Cortex of kidney (tissue), 1 donor: Measurements from ENCODE around the gene ASAP2.

Source experiments
- DNase-seq: peaks from one replicate; lab custom pipeline; 2025; lab: John Stamatoyannopoulos, UW

The ASAP2 gene

GRCh38 chr2:9297807-9298206 is 91.2 kb downstream of the ASAP2 start:
- DNase-seq, result no peak

GRCh38 chr2:9298583-9298982 is 92.0 kb downstream of the ASAP2 start:
- DNase-seq, result no peak

GRCh38 chr2:9299161-9300100 is 92.8 kb downstream of the ASAP2 start:
- DNase-seq, result no peak

- DNase-seq, result no peak
Observed at GRCh38 chr2:9300214-9300613, 93.6 kb downstream of the ASAP2 start.

- DNase-seq, result no peak
Observed at GRCh38 chr2:9300829-9301453, 94.3 kb downstream of the ASAP2 start.

- DNase-seq, result no peak
Observed at GRCh38 chr2:9302755-9303154, 96.1 kb downstream of the ASAP2 start.

- DNase-seq, result no peak
Observed at GRCh38 chr2:9303528-9304225, 97.1 kb downstream of the ASAP2 start.

GRCh38 chr2:9306911-9307310 is 100.3 kb downstream of the ASAP2 start:
- DNase-seq, result no peak

GRCh38 chr2:9307535-9307934 is 100.9 kb downstream of the ASAP2 start:
- DNase-seq, result no peak

GRCh38 chr2:9308186-9308955 is 101.8 kb downstream of the ASAP2 start:
- no peak for DNase-seq

GRCh38 chr2:9309147-9309546 is 102.5 kb downstream of the ASAP2 start:
- no peak for DNase-seq

- no peak for DNase-seq
Observed at GRCh38 chr2:9310377-9310776, 103.8 kb downstream of the ASAP2 start.

- no peak for DNase-seq
Observed at GRCh38 chr2:9310798-9311197, 104.2 kb downstream of the ASAP2 start.

GRCh38 chr2:9311488-9311887 is 104.9 kb downstream of the ASAP2 start:
- DNase-seq, result no peak

GRCh38 chr2:9312591-9312990 is 106.0 kb downstream of the ASAP2 start:
- no peak for DNase-seq

- no peak for DNase-seq
Observed at GRCh38 chr2:9313443-9313842, 106.8 kb downstream of the ASAP2 start.

GRCh38 chr2:9315280-9315847 is 108.8 kb downstream of the ASAP2 start:
- no peak for DNase-seq

- no peak for DNase-seq
Observed at GRCh38 chr2:9317559-9317958, 110.9 kb downstream of the ASAP2 start.

GRCh38 chr2:9318461-9319337 is 112.1 kb downstream of the ASAP2 start:
- no peak for DNase-seq

GRCh38 chr2:9319338-9319715 is 112.7 kb downstream of the ASAP2 start:
- DNase-seq, result no peak

- DNase-seq, result no peak
Observed at GRCh38 chr2:9322576-9322975, 116.0 kb downstream of the ASAP2 start.
